ENCODE results near the gene RMI2.

RMI2 gene

DNA sequence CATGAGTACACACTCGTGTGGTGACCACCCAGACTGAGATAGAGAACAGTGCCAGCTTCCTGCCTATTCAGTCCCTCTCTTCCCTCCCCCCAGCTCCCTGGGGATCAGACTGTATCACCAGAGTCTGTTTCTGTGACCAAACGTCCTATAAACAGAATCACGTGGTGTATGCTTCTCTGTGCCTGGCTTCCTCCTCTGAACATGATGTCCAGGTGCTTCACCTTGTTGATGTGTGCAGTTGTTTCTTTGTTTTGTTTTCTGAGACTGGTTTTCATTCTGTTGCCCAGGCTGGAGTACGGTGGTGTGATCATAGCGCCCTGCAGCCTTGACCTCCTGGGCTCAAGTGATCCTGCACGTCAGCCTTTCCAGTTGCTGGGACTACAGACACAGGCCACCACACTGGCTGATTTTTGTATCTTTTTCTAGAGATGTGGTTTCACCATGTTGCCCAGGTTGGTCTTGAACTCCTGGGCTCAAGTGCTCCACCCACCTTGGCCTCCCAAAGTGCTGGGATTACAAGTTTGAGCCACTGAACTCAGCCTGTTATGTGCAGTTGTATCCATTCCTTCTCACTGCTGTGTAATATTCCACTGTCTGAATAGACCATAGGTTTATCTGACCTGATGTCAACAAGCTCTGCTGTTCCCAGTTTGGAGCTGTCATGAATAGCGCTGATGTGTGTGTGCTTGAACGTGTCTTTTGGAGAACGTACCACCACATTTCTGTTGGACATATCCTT, 35.2 kb upstream of the RMI2 start:
- no peak for DNase-seq (ENCODE audit: low read depth)

DNA sequence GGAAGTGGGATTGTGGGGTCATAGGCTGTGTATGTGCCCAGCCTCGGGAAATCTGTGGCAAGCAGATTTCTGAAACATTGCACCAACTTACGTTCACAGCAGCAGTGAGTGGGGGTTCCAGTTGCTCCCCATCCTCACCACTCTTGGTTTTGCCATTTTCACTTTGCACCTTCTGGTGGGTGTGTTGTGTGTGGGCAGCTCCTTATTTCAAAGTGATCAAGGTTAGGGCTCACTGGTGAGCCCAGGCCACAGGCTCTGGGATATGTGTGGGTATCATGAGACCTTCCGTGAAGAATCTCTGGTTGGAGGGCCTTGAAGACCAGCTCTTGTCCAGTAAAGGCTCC, 34.7 kb upstream of the RMI2 start:
- no peak for DNase-seq (ENCODE audit: low read depth)

GRCh38 chr16:11310997-11311561, 34.2 kb upstream of the RMI2 start:
- DNase-seq (ENCODE audit: low read depth): no peak

DNA sequence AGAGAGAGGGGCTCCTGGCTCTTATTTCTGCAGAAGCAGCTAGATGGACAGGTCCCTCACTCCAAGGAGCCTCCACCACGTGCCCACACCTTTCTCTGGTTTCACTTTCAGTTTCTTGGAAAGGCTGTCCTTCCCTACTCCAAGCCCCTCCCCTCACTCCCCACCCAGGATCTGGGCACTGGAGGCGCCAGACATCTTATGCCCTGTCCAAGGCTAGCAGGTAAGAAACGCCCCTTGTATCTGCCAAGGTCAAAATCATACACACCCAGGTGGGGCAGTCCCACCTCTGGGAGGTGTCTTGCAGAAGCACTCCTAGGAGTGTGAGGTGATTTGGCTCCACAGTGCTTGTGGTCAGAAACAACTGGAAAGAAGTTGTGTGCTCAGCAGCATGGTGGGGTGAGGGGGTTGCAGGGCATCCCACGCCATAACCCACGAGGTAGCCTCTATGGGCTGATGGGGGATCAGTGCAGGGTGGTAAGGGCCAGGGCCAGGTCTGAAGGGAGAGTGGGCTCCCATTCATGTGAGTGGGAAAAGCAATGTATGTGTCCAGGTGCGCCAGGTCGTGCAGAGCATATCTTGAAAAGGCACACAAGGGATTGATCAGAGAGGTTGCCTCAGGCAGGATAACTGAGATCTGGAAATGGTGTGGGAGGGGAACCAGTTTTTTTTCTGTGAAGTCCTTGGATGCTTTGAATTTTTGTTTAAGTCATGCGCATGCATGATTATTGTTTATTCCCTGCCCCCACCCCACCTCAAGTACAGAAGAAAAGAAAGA, 32.4 kb upstream of the RMI2 start:
- peak; percentile 60 for DNase-seq (ENCODE audit: low read depth)

GRCh38 chr16:11313493-11314308, 31.6 kb upstream of the RMI2 start:
- DNase-seq (ENCODE audit: low read depth): no peak

GRCh38 chr16:11314309-11314894, 30.9 kb upstream of the RMI2 start:
- DNase-seq (ENCODE audit: low read depth): no peak

GRCh38 chr16:11315510-11315909, 29.7 kb upstream of the RMI2 start:
- peak; percentile 59 for DNase-seq (ENCODE audit: low read depth)

- DNase-seq (ENCODE audit: low read depth): no peak
These were observed 28.8 kb upstream of the RMI2 start for GRCh38 chr16:11316331-11317015.

DNA sequence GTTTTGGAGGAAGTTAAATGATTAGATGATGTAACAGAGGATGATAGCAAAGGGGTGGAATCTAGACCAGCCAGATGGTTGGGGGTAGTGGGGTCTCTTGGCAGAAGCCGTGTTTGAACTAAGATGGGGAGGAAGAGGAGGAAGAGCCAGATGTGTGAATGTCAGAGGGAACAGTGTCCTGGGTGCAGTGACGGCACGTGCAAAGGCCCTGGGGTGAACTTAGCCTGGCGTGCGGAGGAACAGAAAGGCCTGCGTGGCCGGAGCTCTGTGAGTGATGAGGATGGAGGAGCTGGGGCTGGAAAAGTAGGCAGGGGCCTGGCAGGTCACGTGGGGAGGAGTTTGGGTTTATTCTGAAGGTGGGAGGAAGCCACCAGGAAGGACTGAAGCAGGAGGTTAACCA, 26.4 kb upstream of the RMI2 start:
- no peak for DNase-seq (ENCODE audit: low read depth)

- DNase-seq (ENCODE audit: low read depth): no peak
These were observed 25.6 kb upstream of the RMI2 start for GRCh38 chr16:11319529-11320146.

DNA sequence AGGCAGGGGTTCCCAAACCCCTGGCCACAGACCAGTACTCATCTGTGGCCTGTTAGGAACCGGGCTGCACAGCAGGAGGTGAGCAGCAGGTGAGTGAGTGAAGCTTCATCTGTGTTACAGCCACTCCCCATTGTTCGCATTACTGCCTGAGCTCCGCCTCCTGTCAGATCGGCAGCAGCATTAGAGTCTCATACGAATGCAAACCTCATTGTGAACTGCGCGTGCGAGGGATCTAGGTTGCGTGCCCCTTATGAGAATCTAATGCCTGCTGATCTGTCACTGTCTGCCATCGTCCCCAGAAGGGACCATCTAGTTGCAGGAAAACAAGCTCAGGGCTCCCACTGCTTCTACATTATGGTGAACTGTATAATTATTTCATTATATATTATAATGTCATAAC, 25.1 kb upstream of the RMI2 start:
- DNase-seq (ENCODE audit: low read depth): no peak

DNA sequence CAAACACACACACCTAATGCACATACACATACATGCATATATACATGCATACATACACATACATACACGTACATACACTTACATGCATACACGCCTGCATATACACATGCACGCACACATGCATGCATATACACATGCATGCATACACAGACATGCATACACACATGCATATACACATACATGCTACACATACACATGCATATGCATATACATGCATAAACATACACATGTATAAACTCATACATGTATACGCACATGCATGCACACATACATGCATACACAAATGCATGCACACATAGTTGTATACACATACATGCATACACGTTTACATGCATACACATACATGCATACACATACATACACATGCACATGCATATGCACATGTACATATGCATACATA, 23.6 kb upstream of the RMI2 start:
- no peak for DNase-seq (ENCODE audit: low read depth)

DNA sequence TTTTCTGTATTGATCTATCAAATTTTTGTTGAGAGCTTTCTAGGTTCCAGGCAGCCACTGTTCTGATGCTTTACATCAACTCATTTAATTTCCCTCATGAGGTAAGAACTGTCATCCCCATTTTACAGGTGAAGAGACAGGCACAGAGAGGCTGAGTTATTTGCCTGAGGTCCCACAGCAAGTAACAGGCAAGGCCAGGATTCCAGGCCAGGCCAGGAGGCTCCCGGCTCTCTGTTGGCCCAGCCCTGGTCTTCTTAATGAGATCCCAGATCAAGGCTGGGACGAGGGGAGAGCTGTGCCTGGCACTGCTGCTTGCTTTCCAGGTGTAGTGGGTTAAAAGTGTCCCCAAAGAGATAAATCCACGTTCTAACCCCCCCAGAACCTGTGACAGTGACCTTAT, 22.4 kb upstream of the RMI2 start:
- DNase-seq (ENCODE audit: low read depth): no peak

- DNase-seq (ENCODE audit: low read depth): no peak
These were observed 21.5 kb upstream of the RMI2 start for GRCh38 chr16:11323551-11324336.

DNA sequence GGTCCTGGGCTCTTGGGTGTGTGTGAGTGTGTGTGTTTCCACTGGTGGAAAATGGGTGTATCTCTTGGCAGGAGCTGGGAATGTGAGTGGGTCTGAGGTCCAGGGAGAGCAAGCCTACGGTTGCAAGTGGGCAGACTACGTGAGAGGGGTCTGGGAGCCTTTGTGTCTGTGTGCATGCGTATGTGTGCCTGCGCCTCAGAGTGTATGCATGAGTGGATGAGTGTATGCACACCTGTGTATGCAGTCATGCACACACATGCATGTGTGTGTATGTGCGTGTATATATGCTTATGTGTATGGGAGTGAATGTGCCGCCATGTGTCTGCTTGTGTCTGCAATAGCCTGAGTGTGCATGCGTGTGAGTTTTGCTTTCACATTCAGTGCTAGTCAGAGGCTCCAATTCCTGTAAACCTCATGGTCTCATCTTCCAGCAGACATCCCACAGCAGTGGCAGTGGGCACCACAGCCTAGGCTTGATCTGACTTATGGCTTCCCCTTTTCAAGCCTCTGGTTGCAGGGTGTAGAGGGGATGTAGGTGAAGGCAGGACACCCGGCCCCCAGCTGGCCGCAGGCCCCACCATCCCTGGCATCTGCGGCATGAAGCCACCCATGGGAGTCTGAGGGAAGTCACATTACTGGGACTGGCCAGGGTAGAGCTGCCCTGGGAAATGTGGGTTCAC, 19.7 kb upstream of the RMI2 start:
- DNase-seq (ENCODE audit: low read depth): no peak

DNA sequence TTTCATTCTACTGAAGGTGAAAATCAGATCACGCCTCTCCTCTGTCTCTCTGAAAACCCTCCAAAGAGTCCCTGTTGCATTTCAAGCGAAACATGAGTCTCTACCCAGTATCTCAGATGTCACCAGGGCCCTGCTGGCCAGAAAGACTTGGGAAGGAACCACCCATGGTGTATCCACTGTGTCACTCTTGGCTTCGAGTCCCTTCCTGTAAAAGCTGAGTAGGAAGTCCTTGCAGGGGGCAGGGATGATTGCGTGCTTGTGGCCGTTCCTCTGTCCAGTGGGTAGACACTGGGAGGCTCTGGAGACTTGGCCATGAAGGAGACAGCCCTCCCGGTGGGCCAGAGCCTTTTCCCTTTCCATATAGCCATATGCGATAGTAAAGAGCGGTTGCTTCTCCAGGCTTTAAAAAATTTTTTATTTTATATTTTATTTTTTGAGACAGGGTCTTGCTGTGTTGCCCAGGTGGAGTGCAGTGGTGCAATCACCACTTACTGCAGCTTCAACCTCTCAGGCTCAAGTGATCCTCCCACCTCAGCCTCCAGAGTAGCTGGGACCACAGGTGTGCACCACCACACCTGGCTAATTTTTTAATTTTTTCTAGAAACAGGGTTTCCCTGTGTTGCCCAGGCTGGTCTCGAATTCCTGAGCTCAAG, 19.0 kb upstream of the RMI2 start:
- no peak for DNase-seq (ENCODE audit: low read depth)

- DNase-seq (ENCODE audit: low read depth): no peak
These were observed 18.5 kb upstream of the RMI2 start for GRCh38 chr16:11326737-11327276.

- no peak for DNase-seq (ENCODE audit: low read depth)
These were observed 17.7 kb upstream of the RMI2 start for GRCh38 chr16:11327277-11328171.

Data from non-pigmented ciliary epithelial cell (primary cell).